ENCODE measurements around the gene SYCP3. TPM values are rescaled to one million over a fixed set of nuclear protein-coding genes. Genes with fewer than 3 reads are reported as not detected.

SYCP3 gene
- total and polyA plus RNA-seq, 2 of the 13 experiments (the other 11 are each of a cell fraction or from before 2014, with no cell fraction given): not detected

DNA sequence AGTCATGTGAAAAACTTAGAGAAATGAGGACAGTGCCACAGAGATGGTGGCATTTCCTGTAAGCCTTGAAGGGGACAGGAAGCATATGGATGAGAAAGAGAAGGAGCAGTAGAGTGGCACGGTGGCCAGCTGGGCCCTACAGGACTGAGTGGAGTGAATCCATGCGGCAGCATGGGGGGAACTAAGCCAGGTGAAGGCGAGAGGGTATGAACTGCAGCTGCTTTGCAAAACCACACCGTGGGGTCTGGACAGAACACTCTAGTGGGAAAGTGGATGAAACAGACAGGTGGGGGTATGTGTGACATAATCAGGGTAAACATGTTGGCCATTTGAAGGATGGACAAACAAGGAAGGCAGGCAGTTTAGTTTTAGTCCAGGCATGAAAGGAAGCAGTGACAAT is 10.4 kb upstream of the SYCP3 start (continued):
- TF ChIP-seq POLR2G (IDR thresholded peaks at IDR 0.05; ENCODE audit: low read depth, low read length) (peak; percentile 50), ZNF329 (CRISPR knock-in tag; IDR thresholded peaks at IDR 0.05; ENCODE audit: low read depth) (no peak), ZSCAN22 (CRISPR knock-in tag; IDR thresholded peaks at IDR 0.05) (no peak), ZNF780A (CRISPR knock-in tag; IDR thresholded peaks at IDR 0.05) (no peak), CCDC6 (CRISPR knock-in tag; IDR thresholded peaks at IDR 0.05) (no peak), YEATS4 (CRISPR knock-in tag; IDR thresholded peaks at IDR 0.05; ENCODE audit: borderline replicate concordance) (no peak)
- TF ChIP-seq, protein P1, sequence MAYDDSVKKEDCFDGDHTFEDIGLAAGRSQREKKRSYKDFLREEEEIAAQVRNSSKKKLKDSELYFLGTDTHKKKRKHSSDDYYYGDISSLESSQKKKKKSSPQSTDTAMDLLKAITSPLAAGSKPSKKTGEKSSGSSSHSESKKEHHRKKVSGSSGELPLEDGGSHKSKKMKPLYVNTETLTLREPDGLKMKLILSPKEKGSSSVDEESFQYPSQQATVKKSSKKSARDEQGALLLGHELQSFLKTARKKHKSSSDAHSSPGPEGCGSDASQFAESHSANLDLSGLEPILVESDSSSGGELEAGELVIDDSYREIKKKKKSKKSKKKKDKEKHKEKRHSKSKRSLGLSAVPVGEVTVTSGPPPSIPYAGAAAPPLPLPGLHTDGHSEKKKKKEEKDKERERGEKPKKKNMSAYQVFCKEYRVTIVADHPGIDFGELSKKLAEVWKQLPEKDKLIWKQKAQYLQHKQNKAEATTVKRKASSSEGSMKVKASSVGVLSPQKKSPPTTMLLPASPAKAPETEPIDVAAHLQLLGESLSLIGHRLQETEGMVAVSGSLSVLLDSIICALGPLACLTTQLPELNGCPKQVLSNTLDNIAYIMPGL (CRISPR knock-in tag; IDR thresholded peaks at IDR 0.05; ENCODE audit: borderline replicate concordance in 1 of 2, low read depth in 1 of 2): no peak

DNA sequence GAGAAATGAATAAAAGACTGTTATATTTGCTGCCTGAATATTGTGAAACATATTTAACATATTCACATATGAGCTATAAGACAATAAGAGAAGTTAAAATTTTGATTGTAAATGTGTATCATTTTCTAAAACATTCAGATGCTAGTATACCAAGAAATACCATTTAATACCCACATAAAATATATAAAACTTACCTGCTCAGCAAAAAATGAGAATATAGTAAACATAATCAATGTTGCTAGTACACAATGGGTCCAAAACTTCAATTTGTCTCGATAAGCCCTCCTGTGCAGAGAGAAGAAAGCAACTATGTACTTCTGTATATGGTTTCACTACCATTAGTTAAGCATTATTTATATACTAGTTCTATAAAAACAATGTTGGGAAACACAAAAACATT is 9.6 kb upstream of the SYCP3 start:
- ChIA-PET CTCF (ENCODE audit: low intra/inter-chr PET ratio, low total read pairs) (no interaction called here), POLR2A (no interaction called here)
- no peak overlapping the region for H3K4me2 ChIP-seq (ENCODE audit: low read depth, low read length)
- DNase-seq (ENCODE audit: low spot score) (no peak), ATAC-seq (no peak), FAIRE-seq (no peak)
- no peaks in the 10 kb centered on the region for H3K9me3 ChIP-seq (ENCODE audit: low read length)
- WGBS (ENCODE audit: low lambda C conversion rate): 97% methylated on average over 1 of the region's 1 CpG
- H2AFZ ChIP-seq (ENCODE audit: low read length): no peak overlapping the region
- no peak overlapping the region for H3K9ac ChIP-seq (ENCODE audit: insufficient read depth, low read depth, low read length)
- BruUV-seq (replicated peaks): no TSS peak
- H3K27ac ChIP-seq (ENCODE audit: extremely low read length, insufficient read depth, low read length): no peak overlapping the region
- H4K20me1 ChIP-seq (ENCODE audit: insufficient read depth, low read length): no peaks in the 10 kb centered on the region
- H3K36me3 ChIP-seq (replicated peaks in 1 of 2; ENCODE audit: control insufficient read depth in 1 of 2, insufficient read depth in 2 of 2, low read length in 2 of 2): peaks cover 9 to 24% of the 10 kb centered on the region in 2 experiments
- H3K27me3 ChIP-seq (ENCODE audit: control insufficient read depth in 1 of 2, insufficient read depth in 2 of 2, low read length in 2 of 2): no peaks in the 10 kb centered on the region
- intact Hi-C loops (cut with micrococcal nuclease; ENCODE audit: unreplicated experiment): no loop called here
- in situ Hi-C loops (cut with HindIII; ENCODE audit: extremely low pct_ligation_motif_present, low pct_unique_long_range_greater_than_20kb): no loop called here
- H3K79me2 ChIP-seq (ENCODE audit: insufficient read depth, low read length): no peaks in the 10 kb centered on the region
- H3K4me1 ChIP-seq (ENCODE audit: insufficient read depth, low read length): peaks cover 5% of the 10 kb centered on the region; the same call in 1 of the 2 replicates
- H3K4me3 ChIP-seq (replicated peaks in 1 of 3; ENCODE audit: insufficient read depth in 1 of 3, low read depth in 2 of 3, low read length in 3 of 3): no peak overlapping the region
- TF ChIP-seq SUZ12 (IDR thresholded peaks at IDR 0.05; ENCODE audit: low read depth, low read length) (no peak), HNRNPL (IDR thresholded peaks at IDR 0.05; ENCODE audit: low read depth, low read length) (no peak), NR1H2 (CRISPR knock-in tag; IDR thresholded peaks at IDR 0.05; ENCODE audit: borderline replicate concordance, low read depth) (no peak), ZNF431 (CRISPR knock-in tag; IDR thresholded peaks at IDR 0.05; ENCODE audit: borderline replicate concordance, low read depth) (no peak), ZNF563 (CRISPR knock-in tag; IDR thresholded peaks at IDR 0.05) (no peak), ZSCAN25 (CRISPR knock-in tag; IDR thresholded peaks at IDR 0.05) (no peak), ZNF891 (CRISPR knock-in tag; IDR thresholded peaks at IDR 0.05) (no peak), LCORL (IDR thresholded peaks at IDR 0.05) (no peak), LCORL (CRISPR knock-in tag; IDR thresholded peaks at IDR 0.05) (no peak), MAFF (IDR thresholded peaks at IDR 0.05; ENCODE audit: low read depth, low read length) (peak; percentile 15; the same call in 1 of the 2 replicates)
- TF ChIP-seq, protein P2, sequence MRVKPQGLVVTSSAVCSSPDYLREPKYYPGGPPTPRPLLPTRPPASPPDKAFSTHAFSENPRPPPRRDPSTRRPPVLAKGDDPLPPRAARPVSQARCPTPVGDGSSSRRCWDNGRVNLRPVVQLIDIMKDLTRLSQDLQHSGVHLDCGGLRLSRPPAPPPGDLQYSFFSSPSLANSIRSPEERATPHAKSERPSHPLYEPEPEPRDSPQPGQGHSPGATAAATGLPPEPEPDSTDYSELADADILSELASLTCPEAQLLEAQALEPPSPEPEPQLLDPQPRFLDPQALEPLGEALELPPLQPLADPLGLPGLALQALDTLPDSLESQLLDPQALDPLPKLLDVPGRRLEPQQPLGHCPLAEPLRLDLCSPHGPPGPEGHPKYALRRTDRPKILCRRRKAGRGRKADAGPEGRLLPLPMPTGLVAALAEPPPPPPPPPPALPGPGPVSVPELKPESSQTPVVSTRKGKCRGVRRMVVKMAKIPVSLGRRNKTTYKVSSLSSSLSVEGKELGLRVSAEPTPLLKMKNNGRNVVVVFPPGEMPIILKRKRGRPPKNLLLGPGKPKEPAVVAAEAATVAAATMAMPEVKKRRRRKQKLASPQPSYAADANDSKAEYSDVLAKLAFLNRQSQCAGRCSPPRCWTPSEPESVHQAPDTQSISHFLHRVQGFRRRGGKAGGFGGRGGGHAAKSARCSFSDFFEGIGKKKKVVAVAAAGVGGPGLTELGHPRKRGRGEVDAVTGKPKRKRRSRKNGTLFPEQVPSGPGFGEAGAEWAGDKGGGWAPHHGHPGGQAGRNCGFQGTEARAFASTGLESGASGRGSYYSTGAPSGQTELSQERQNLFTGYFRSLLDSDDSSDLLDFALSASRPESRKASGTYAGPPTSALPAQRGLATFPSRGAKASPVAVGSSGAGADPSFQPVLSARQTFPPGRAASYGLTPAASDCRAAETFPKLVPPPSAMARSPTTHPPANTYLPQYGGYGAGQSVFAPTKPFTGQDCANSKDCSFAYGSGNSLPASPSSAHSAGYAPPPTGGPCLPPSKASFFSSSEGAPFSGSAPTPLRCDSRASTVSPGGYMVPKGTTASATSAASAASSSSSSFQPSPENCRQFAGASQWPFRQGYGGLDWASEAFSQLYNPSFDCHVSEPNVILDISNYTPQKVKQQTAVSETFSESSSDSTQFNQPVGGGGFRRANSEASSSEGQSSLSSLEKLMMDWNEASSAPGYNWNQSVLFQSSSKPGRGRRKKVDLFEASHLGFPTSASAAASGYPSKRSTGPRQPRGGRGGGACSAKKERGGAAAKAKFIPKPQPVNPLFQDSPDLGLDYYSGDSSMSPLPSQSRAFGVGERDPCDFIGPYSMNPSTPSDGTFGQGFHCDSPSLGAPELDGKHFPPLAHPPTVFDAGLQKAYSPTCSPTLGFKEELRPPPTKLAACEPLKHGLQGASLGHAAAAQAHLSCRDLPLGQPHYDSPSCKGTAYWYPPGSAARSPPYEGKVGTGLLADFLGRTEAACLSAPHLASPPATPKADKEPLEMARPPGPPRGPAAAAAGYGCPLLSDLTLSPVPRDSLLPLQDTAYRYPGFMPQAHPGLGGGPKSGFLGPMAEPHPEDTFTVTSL (CRISPR knock-in tag; IDR thresholded peaks at IDR 0.05; ENCODE audit: borderline replicate concordance): no peak
